IMR-90 (cell line): Measurements from ENCODE around the gene VPS25. TPM values are rescaled to one million over a fixed set of nuclear protein-coding genes. Genes with fewer than 3 reads are reported as not detected.

Experiments used
- ATAC-seq: fragments of 200-7000 bp; cut with Tn5 transposase; 2 replicates; pipeline ENCODE4 v1.9.1; 2020; ENCODE audit warnings: low read depth, mild to moderate bottlenecking, moderate library complexity
- BruUV-seq: library from RNA; stranded (reverse); fragments of 400-500 nt; replicated peaks from 2 replicates; lab custom pipeline; 2021; lab: Mats Ljungman, UMichigan
- CTCF ChIA-PET: fragments of 300-600 bp; formaldehyde crosslinking; extraction: SDS; loops from one replicate; lab custom pipeline; 2021; ENCODE audit warnings: antibody characterized with exemption; lab: Yijun Ruan, JAX
- POLR2A ChIA-PET: fragments of 300-600 bp; sonication (Branson Sonifier 250); formaldehyde crosslinking; loops from one replicate; lab custom pipeline; 2022; ENCODE audit warnings: antibody characterized with exemption; ENCODE audit not compliant: unreplicated experiment; lab: Charles Lee
- DNase-seq: peaks from one replicate; pipeline ENCODE4 v3.0.0; 2013
- H2AFZ ChIP-seq: replicated peaks from 2 replicates; pipeline ENCODE3; 2013; ENCODE audit warnings: low read length, mild to moderate bottlenecking; ENCODE audit not compliant: poor library complexity
- H2AK5ac ChIP-seq: 2 replicates; pipeline ENCODE4 v1.6.1; 2013; ENCODE audit warnings: low read depth, low read length, inconsistent platforms
- H2AK9ac ChIP-seq: replicated peaks from 2 replicates; pipeline ENCODE3; 2013; ENCODE audit warnings: mild to moderate bottlenecking, low read depth, low read length, moderate library complexity; ENCODE audit not compliant: poor library complexity
- H2BK120ac ChIP-seq: 2 replicates; pipeline ENCODE4 v1.6.1; 2013; ENCODE audit warnings: low read depth, low read length, inconsistent platforms
- H2BK15ac ChIP-seq: 3 replicates; pipeline ENCODE4 v1.6.1; 2013; ENCODE audit warnings: low read depth, low read length, inconsistent platforms
- H2BK20ac ChIP-seq: 2 replicates; pipeline ENCODE4 v1.6.1; 2013; ENCODE audit warnings: low read depth, mild to moderate bottlenecking, inconsistent platforms, low read length, moderate library complexity
- H2BK5ac ChIP-seq: 2 replicates; pipeline ENCODE4 v1.6.1; 2013; ENCODE audit warnings: mild to moderate bottlenecking, low read depth, low read length, inconsistent platforms; ENCODE audit not compliant: poor library complexity, severe bottlenecking
- H3K14ac ChIP-seq: replicated peaks from 2 replicates; pipeline ENCODE4 v1.6.1; 2013; ENCODE audit warnings: low read depth, low read length, inconsistent platforms
- H3K18ac ChIP-seq: 2 replicates; pipeline ENCODE4 v1.6.1; 2013; ENCODE audit warnings: low read depth, low read length, control low read depth
- H3K23ac ChIP-seq: 2 replicates; pipeline ENCODE4 v1.6.1; 2013; ENCODE audit warnings: low read depth, low read length, inconsistent platforms
- H3K27ac ChIP-seq: 2 replicates; pipeline ENCODE4 v1.5.1; 2013; ENCODE audit warnings: mild to moderate bottlenecking, control low read depth, low read length; ENCODE audit not compliant: insufficient read depth
- H3K27me3 ChIP-seq: 2 replicates; pipeline ENCODE4 v1.6.1; 2013; ENCODE audit warnings: low read length; ENCODE audit not compliant: control insufficient read depth, insufficient read depth
- H3K36me3 ChIP-seq: 2 replicates; pipeline ENCODE4 v1.6.1; 2013; ENCODE audit warnings: low read length, mixed read lengths; ENCODE audit not compliant: control insufficient read depth, insufficient read depth
- H3K4ac ChIP-seq: 2 replicates; pipeline ENCODE4 v1.6.1; 2013; ENCODE audit warnings: low read depth, low read length, inconsistent platforms
- H3K4me1 ChIP-seq: 2 replicates; pipeline ENCODE4 v1.6.1; 2013; ENCODE audit warnings: low read length, mixed read lengths; ENCODE audit not compliant: control insufficient read depth, insufficient read depth
- H3K4me2 ChIP-seq: 2 replicates; pipeline ENCODE4 v1.6.1; 2013; ENCODE audit warnings: low read depth, mild to moderate bottlenecking, control low read depth, low read length, moderate library complexity
- H3K4me3 ChIP-seq: 2 replicates; pipeline ENCODE4 v1.5.1; 2013; ENCODE audit warnings: low read depth, mild to moderate bottlenecking, control low read depth, low read length, moderate library complexity; ENCODE audit not compliant: insufficient read depth
- H3K56ac ChIP-seq: 2 replicates; pipeline ENCODE4 v1.6.1; 2013; ENCODE audit warnings: low read length, inconsistent platforms; ENCODE audit not compliant: insufficient read depth; ENCODE audit errors: extremely low read depth
- H3K79me1 ChIP-seq, 2 experiments: 2 replicates each; pipeline ENCODE4 v1.6.1; 2013; ENCODE audit warnings: low read length in 2 of 2, inconsistent platforms in 1 of 2, low read depth in 1 of 2
- H3K9ac ChIP-seq: 2 replicates; pipeline ENCODE4 v1.6.1; 2013; ENCODE audit warnings: low read depth, low read length, control low read depth
- H3K9me1 ChIP-seq: 2 replicates; pipeline ENCODE4 v1.6.1; 2013; ENCODE audit warnings: low read length, inconsistent platforms; ENCODE audit not compliant: insufficient read depth
- H3K9me3 ChIP-seq: 2 replicates; pipeline ENCODE4 v1.6.1; 2013; ENCODE audit warnings: low read length; ENCODE audit not compliant: control insufficient read depth, insufficient read depth
- H4K20me1 ChIP-seq: 2 replicates; pipeline ENCODE4 v1.6.1; 2013; ENCODE audit warnings: low read length, inconsistent platforms; ENCODE audit not compliant: insufficient read depth
- H4K5ac ChIP-seq: 2 replicates; pipeline ENCODE4 v1.6.1; 2013; ENCODE audit warnings: mild to moderate bottlenecking, low read depth, low read length, control low read depth
- H4K8ac ChIP-seq, 2 experiments: 2 replicates each; pipeline ENCODE4 v1.6.1; 2013; ENCODE audit warnings: low read depth in 2 of 2, low read length in 2 of 2, control low read depth in 1 of 2, inconsistent platforms in 1 of 2
- H4K91ac ChIP-seq: 2 replicates; pipeline ENCODE4 v1.6.1; 2013; ENCODE audit warnings: low read depth, low read length, inconsistent platforms; ENCODE audit not compliant: insufficient read depth
- BHLHE40 ChIP-seq: fragments of 150-350 bp; IDR thresholded peaks from 2 replicates; pipeline ENCODE4 v1.6.1; 2016; ENCODE audit warnings: mild to moderate bottlenecking, low read depth, low read length
- CEBPB ChIP-seq: IDR thresholded peaks from 2 replicates; pipeline ENCODE4 v1.6.1; 2012; ENCODE audit warnings: low read depth, low read length, improper control_type of control experiment
- CHD1 ChIP-seq: IDR thresholded peaks from 2 replicates; pipeline ENCODE4 v1.6.1; 2012; ENCODE audit warnings: low read depth, low read length, improper control_type of control experiment
- FOS ChIP-seq: fragments of 150-350 bp; IDR thresholded peaks from 2 replicates; pipeline ENCODE4 v1.6.1; 2016; ENCODE audit warnings: low read depth, low read length
- MAFK ChIP-seq: IDR thresholded peaks from 2 replicates; pipeline ENCODE4 v1.6.1; 2012; ENCODE audit warnings: low read depth, low read length, improper control_type of control experiment
- MAZ ChIP-seq: IDR thresholded peaks from 2 replicates; pipeline ENCODE4 v1.6.1; 2012; ENCODE audit warnings: low read depth, mild to moderate bottlenecking, low read length, improper control_type of control experiment, moderate library complexity, borderline replicate concordance
- MXI1 ChIP-seq: IDR thresholded peaks from 2 replicates; pipeline ENCODE4 v1.6.1; 2012; ENCODE audit warnings: low read depth, mild to moderate bottlenecking, low read length, moderate library complexity, borderline replicate concordance
- NFE2L2 ChIP-seq: fragments of 150-350 bp; IDR thresholded peaks from 2 replicates; pipeline ENCODE4 v1.6.1; 2016; ENCODE audit warnings: low read depth, mild to moderate bottlenecking, low read length
- POLR2A ChIP-seq: IDR thresholded peaks from 2 replicates; pipeline ENCODE4 v1.6.1; 2012; ENCODE audit warnings: mild to moderate bottlenecking, low read depth, low read length
- RAD21 ChIP-seq: IDR thresholded peaks from 2 replicates; pipeline ENCODE4 v1.6.1; 2012; ENCODE audit warnings: low read length, improper control_type of control experiment
- RCOR1 ChIP-seq: IDR thresholded peaks from 2 replicates; pipeline ENCODE4 v1.6.1; 2012; ENCODE audit warnings: mild to moderate bottlenecking, low read length, improper control_type of control experiment; ENCODE audit not compliant: insufficient replicate concordance
- RFX5 ChIP-seq: IDR thresholded peaks from 2 replicates; pipeline ENCODE4 v1.8.0; 2012; ENCODE audit warnings: low read depth, mild to moderate bottlenecking, low read length, moderate library complexity
- SMC3 ChIP-seq: fragments of 150-350 bp; IDR thresholded peaks from 2 replicates; pipeline ENCODE4 v1.6.1; 2016; ENCODE audit warnings: low read depth, mild to moderate bottlenecking, antibody characterized with exemption, low read length, moderate library complexity
- WGBS, 2 experiments: methylation state at CpG; one replicate each; pipeline versions ENCODE4 v1.1.5 to v1.1.7; 2013; ENCODE audit warnings: missing lambda C conversion rate in 2 of 2; ENCODE audit not compliant: insufficient read length in 1 of 2; ENCODE audit errors: extremely low coverage in 2 of 2; 5-methylcytosine and 5-hydroxymethylcytosine counted together
- dilution Hi-C: fragments of 300-500 bp; cut with HindIII; formaldehyde crosslinking; loops from one replicate; pipeline ENCODE4 v1.14.3; 2018; ENCODE audit warnings: low sequenced_read_pairs; ENCODE audit not compliant: unreplicated experiment
- in situ Hi-C: fragments of 300-500 bp; cut with MboI; formaldehyde crosslinking; loops from 3 replicates; pipeline ENCODE4 v1.14.3; 2019; ENCODE audit warnings: low sequenced_read_pairs, inconsistent platforms, mixed read lengths
- intact Hi-C: fragments of 100-400 bp; cut with micrococcal nuclease; formaldehyde crosslinking; loops from 2 replicates; pipeline ENCODE4 v1.10.0; 2022
- polyA plus RNA-seq, 3 experiments: library from polyadenylated mRNA; depleted of rRNA; stranded (reverse); fragments of >200 nt; gene quantifications; 2 replicates each; pipeline ENCODE4 v1.2.3, GENCODE V29; 2012; ENCODE audit warnings: low replicate concordance in 1 of 3
- total RNA-seq: library from RNA; depleted of rRNA; stranded (reverse); fragments of >200 nt; gene quantifications from 2 replicates; pipeline ENCODE4 v1.2.3, GENCODE V29; 2012
- TF ChIP-seq, protein P1 (sequence below): conservative IDR thresholded peaks from 2 replicates; pipeline ENCODE4 v1.5.1; 2012; ENCODE audit warnings: mild to moderate bottlenecking, low read depth, low read length, improper control_type of control experiment
- TF ChIP-seq, protein P2 (sequence below): fragments of 150-350 bp; IDR thresholded peaks from 2 replicates; pipeline ENCODE4 v1.6.1; 2016; ENCODE audit warnings: low read depth, mild to moderate bottlenecking, low read length, moderate library complexity, borderline replicate concordance
- TF ChIP-seq, protein P3 (sequence below): fragments of 150-350 bp; IDR thresholded peaks from 2 replicates; pipeline ENCODE4 v1.6.1; 2017; ENCODE audit warnings: mild to moderate bottlenecking, antibody characterized with exemption, low read length, low read depth

Gene VPS25
- total and polyA plus RNA-seq, 2 of the 4 experiments (the other 2 are of a cell fraction), result 71.3 to 130 TPM

DNA sequence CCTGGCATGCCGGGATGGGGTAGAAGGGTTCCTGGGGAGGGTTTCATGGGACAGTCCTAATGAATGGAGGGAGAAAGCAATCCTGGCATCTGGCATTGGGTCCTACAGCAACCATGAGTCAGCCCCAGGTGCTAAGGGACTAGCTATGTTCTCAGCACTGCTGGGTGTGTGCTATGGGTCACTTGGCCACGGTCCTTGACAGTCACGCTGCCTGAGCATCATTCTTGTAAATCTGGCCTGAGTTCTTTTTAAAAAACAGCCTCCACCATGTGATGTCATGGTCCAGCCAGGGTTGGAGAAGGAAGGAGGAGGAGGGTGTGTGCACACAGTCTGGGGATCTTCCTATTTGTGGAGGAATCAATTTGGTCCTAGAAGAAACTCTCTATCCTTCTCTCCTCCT lies 18.5 kb upstream of the VPS25 start:
- Histone ChIP-seq H2BK5ac (no peak overlapping the region), H3K4ac (no peak overlapping the region), H2BK20ac (no peak overlapping the region), H2BK15ac (no peak overlapping the region), H2AFZ (peak overlapping the region; percentile 14), H3K4me3 (no peak overlapping the region), H3K14ac (no peak overlapping the region), H3K27ac (no peak overlapping the region), H3K27me3 (peaks cover 52% of the 10 kb centered on the region), H2AK5ac (no peak overlapping the region), H3K79me1 (no peaks in the 10 kb centered on the region), H3K23ac (no peak overlapping the region), H2AK9ac (no peak overlapping the region), H4K8ac (no peak overlapping the region), H4K91ac (no peak overlapping the region), H3K9me1 (no peaks in the 10 kb centered on the region), H3K56ac (no peak overlapping the region), H3K9me3 (no peaks in the 10 kb centered on the region), H4K20me1 (no peaks in the 10 kb centered on the region), H2BK120ac (no peak overlapping the region), H3K4me1 (no peaks in the 10 kb centered on the region), H3K9ac (no peak overlapping the region), H3K36me3 (no peaks in the 10 kb centered on the region), H3K4me2 (no peak overlapping the region), H3K18ac (no peak overlapping the region), H4K5ac (no peak overlapping the region)
- BruUV-seq, result no TSS peak
- ChIA-PET POLR2A (no interaction called here), CTCF (interaction anchor here (1.4 kb wide), 1 partner anchor 9 kb away, joined by 5 read pairs; no protein-coding TSS in a partner anchor)
- in situ Hi-C loops, result no loop called here
- intact Hi-C loops, result no loop called here
- dilution Hi-C loops, result no loop called here
- peak; percentile 41 for DNase-seq
- no peak for TF ChIP-seq MXI1
- TF ChIP-seq, protein P1, sequence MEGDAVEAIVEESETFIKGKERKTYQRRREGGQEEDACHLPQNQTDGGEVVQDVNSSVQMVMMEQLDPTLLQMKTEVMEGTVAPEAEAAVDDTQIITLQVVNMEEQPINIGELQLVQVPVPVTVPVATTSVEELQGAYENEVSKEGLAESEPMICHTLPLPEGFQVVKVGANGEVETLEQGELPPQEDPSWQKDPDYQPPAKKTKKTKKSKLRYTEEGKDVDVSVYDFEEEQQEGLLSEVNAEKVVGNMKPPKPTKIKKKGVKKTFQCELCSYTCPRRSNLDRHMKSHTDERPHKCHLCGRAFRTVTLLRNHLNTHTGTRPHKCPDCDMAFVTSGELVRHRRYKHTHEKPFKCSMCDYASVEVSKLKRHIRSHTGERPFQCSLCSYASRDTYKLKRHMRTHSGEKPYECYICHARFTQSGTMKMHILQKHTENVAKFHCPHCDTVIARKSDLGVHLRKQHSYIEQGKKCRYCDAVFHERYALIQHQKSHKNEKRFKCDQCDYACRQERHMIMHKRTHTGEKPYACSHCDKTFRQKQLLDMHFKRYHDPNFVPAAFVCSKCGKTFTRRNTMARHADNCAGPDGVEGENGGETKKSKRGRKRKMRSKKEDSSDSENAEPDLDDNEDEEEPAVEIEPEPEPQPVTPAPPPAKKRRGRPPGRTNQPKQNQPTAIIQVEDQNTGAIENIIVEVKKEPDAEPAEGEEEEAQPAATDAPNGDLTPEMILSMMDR, result no peak
- TF ChIP-seq CEBPB, result no peak
- TF ChIP-seq BHLHE40, result no peak
- TF ChIP-seq, protein P2, sequence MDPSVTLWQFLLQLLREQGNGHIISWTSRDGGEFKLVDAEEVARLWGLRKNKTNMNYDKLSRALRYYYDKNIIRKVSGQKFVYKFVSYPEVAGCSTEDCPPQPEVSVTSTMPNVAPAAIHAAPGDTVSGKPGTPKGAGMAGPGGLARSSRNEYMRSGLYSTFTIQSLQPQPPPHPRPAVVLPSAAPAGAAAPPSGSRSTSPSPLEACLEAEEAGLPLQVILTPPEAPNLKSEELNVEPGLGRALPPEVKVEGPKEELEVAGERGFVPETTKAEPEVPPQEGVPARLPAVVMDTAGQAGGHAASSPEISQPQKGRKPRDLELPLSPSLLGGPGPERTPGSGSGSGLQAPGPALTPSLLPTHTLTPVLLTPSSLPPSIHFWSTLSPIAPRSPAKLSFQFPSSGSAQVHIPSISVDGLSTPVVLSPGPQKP, result no peak
- TF ChIP-seq FOS, result no peak
- no peak for TF ChIP-seq NFE2L2
- no peak for TF ChIP-seq CHD1
- TF ChIP-seq, protein P3, sequence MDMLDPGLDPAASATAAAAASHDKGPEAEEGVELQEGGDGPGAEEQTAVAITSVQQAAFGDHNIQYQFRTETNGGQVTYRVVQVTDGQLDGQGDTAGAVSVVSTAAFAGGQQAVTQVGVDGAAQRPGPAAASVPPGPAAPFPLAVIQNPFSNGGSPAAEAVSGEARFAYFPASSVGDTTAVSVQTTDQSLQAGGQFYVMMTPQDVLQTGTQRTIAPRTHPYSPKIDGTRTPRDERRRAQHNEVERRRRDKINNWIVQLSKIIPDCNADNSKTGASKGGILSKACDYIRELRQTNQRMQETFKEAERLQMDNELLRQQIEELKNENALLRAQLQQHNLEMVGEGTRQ, result no peak
- TF ChIP-seq SMC3, result no peak
- no peak for TF ChIP-seq RAD21
- no peak for TF ChIP-seq RCOR1
- TF ChIP-seq POLR2A, result no peak
- TF ChIP-seq RFX5, result no peak
- no peak for TF ChIP-seq MAFK
- TF ChIP-seq MAZ, result no peak
- WGBS, 2 experiments, result 80% methylated on average over 1 of the region's 3 CpGs; no CpG with 5 or more reads in 1 of the 2 experiments
- ATAC-seq, result no peak
